ENCODE data around the gene NREP.

NREP gene

DNA sequence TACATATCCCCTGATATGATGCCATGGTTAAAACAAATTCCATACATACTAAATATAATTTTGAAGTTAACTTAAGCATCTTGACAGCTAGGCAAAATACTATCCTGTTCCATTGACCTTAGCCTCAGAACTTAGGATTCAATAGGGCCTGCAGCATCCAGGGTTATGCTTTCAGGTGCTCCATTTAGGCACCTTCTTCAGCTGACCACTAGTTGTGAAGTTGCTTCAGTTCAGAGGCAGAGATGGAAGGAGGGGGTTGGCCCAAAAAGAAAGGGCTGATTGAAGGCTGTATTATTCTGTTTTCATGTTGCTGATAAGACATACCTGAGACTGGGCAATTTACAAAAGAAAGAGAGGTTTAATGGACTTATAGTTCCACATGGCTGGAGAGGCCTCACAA, 7.0 kb upstream of the NREP start:
- DNase-seq: no peak

GRCh38 chr5:111762895-111763294, 5.9 kb upstream of the NREP start:
- DNase-seq: no peak

GRCh38 chr5:111758284-111758628, 1.3 kb upstream of the NREP start:
- DNase-seq: no peak

DNA sequence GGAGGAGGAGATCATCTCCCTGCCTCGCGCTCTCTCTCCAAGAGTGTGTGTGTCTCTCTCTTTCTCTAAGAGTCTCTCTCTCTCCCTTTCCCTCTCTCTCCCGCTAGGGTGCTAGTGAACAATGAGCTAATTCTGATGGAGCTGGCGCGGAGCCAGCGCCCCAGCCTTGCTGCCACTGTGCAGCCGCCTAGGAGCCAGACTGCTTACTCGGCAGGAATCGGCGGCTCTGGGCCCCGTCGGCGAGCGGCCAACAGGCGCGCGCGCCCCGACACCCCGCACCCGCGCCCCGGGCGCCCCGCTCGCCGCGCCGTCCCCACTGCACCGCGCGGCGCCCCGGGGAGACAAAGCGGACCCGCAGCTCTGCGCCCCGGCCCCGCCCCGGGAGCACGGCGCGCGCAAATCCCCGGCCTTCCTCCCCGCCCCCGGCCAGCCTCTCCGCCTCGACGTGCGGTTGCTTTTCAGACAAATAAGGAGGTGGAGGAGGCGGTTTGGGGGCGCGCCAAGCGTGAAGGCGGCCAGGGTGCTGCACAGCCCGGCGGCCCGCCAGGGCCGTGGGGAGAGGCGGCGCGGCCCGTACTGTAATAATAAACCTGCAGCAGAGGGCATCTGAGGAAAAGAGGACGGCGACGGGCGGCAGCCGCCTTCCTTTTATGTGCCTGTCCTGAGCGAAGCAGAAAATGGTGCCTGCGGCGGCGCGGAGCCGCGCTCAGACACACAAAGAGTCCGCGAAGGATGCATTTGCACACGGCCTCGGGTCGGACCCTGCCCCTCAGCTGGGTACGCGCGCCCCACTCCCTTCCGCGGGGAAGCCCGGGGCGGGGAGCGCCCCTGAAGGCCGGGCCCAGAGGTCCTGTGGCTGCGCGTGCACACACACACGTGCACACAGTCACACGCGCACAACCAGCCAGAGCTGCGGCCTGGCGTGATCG, 625 bp upstream of the NREP start:
- peak; percentile 96 for DNase-seq

- no peak for DNase-seq
These were observed 1.0 kb downstream of the NREP start for GRCh38 chr5:111755942-111756381.

DNA sequence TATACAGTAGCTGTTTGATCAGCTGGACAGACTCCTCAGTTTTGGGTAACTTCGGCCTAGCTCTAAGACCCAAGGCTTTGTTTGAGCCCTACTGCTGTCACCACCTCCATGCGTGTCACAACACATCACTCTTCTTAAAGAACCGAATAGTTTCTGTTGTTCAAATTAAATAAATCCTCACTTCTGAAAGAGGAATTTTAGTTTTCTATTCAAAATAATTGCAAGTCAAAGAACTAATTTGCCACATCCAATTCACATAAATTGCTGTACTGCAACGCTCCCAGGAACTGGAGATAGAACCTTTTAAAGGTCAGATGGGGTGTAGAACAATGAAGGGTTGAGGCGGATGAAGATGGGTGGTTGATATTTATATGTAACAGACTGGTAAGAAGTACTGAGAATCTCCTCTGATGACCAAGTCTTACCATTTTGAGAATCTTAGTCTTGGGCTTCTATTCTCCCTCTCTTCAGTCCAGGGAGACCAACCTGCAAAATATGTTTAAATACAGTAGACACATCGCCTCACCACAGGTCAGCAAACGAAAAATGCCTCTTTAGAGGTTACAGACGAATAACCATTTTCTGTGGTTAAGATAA, 1.6 kb downstream of the NREP start:
- DNase-seq: no peak

- DNase-seq: no peak
These were observed 3.0 kb downstream of the NREP start for GRCh38 chr5:111753884-111754589.

DNA sequence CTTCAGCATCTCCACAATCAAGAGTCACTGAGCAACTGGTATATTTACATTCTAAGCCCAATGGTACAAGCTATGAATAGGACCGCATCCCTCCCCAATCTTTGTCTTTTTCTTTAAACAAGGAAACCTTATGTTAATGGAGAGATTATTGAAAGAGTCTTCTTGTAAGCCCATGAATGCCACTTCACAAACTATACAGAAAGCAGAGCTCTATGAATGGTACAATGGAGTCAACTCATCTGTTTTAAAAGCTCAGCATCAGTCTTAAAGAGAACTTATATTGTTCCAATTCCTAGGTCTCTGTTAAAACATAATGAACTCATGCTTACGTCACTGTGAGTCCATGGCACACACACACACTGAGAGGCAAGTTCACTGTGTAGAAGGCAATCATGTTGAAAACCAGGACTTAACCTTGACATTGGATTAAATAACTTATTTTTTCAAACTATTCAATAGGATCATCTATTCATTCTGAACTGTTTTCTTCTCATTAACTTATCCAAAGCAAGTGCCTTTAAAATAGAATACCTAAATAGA, 4.5 kb downstream of the NREP start:
- no peak for DNase-seq

GRCh38 chr5:111749303-111750026, 7.5 kb downstream of the NREP start:
- DNase-seq: no peak

DNA sequence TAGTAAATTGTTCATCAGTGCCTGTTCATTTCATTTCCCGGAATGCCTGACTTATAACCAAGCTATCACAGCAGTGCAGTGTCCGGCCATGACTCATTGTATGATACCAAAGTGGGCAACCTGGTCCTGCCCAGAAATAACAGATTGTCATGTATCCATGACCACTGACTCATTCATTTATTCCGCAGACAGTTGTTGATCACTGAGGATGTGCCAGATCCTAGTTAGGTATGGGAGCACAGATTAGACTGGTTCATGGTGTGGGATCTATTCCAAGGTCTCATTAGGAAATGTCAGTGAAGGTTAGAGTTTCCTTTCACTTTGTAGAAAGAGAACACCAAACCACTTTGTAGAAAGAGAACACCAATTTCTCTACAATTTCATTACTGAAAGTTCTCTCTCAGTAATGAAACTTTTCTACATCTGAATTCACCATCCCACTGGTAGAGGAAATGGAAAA, 8.7 kb downstream of the NREP start:
- peak; percentile 42 for DNase-seq

GRCh38 chr5:111747337-111747736, 9.7 kb downstream of the NREP start:
- no peak for DNase-seq

DNA sequence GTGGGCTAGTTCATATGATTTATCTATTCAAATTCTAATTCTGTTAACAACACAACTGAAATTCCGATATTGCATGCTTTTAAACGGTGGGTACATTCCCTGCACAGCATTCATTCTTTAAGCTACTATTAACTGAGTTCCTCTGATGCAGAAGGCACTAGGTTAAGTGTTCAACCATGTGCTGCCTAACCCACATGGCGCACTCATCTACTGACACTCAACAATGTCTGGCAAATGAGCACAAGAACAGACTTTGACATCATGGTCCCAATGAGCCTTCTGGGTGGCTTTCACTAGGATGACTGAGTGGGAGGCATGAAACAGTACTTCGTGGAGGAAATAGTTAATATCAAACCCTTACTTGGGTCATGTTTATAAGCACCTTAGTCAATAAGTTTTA, 10.2 kb downstream of the NREP start:
- no peak for DNase-seq

- no peak for DNase-seq
These were observed 11.8 kb downstream of the NREP start for GRCh38 chr5:111745075-111745739.

GRCh38 chr5:111744455-111744854, 12.5 kb downstream of the NREP start:
- no peak for DNase-seq

- DNase-seq: no peak
These were observed 13.0 kb downstream of the NREP start for GRCh38 chr5:111743988-111744387.

DNA sequence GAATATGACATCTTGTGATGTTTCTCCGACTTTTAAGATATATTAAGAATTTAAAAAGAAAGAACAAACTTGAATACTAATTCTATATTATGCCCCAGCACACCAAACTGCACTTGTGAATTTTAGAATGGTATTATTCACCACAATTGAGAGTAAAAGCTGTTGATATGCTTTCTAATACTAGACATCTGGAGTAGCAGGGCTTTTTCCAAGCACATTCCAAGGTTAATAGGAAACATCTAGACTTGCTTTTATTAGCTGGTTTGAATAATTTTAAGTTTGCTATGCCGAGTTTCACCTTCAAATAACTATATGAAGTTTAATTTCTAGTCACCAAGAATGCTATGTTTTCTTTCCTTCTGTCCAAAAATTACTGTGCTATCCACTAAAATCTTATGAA, 13.5 kb downstream of the NREP start:
- no peak for DNase-seq

DNA sequence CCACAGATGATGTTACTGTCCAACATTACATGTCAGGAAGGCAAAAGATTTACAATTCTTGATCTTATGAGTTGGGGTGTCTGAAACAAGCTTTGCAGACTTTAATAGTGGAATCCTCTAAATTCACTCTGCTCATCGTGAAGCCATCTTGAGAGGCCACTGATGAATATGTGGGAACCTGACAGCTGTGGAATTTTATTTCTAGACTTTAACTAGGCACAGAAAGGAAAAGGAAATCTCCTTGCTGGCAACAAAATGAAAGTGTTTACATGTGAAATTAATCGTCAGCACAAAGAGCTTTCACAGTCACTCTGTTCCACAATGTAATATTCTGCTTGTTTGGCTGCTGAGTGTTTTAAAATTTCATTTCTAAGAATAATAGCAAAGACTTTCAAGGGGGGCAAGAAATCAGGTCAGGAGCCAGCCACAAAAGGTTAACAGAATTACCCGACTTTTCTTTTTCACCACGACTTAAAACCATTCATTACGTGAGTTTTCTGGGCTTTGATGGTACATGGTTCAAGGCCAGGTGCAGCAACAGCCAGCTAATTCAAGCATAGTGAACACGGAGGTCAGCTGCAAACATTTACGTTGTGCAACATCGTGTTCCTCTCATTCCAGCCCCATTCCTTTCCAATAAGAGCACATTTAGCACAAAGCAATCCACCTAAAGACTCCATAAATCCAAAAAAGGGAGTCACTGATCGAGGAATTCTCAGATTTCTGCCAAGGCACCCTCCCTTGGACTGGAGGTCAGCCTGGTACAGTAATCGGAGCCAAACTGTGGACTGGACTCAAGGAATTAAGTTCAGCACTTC, 14.6 kb downstream of the NREP start:
- no peak for DNase-seq

DNA sequence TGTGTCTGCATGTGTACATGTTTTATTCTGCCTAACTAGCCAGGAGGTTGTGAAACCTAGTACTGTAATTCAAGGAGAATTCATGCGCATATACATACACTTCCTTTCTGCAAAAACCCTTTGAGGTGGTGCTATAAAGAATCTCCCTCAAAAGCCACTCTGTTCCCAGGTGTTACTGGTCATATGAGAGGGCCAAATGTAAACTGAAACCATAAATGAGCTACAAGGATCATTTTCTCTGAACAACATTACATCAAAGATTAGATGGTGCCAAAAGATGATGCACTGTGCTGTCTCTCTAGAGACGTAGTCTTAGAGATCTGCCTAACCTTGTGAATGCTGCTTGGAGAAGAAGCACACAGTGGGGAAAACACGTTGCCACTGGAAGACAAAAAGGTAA, 15.7 kb downstream of the NREP start:
- no peak for DNase-seq

DNA sequence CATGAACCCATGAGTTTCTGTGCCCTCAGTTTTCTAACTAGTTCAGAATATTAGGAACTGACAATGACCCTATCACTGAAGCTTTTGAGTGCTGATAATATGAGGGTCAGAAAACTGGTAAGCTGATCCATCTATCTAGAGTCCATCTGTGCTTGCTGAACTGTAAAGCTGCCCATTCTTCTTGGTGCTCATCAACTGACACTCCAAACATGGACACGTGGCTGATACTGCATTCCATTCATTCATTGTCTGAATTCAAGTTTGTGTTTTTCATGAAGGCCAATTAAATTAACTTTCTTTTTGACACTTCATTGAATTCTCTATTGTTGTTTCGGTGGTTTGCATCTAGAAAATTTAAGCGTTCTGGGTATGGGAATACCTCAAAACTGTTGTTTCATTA, 17.6 kb downstream of the NREP start:
- DNase-seq: no peak

- DNase-seq: no peak
These were observed 18.9 kb downstream of the NREP start for GRCh38 chr5:111738118-111738517.

DNA sequence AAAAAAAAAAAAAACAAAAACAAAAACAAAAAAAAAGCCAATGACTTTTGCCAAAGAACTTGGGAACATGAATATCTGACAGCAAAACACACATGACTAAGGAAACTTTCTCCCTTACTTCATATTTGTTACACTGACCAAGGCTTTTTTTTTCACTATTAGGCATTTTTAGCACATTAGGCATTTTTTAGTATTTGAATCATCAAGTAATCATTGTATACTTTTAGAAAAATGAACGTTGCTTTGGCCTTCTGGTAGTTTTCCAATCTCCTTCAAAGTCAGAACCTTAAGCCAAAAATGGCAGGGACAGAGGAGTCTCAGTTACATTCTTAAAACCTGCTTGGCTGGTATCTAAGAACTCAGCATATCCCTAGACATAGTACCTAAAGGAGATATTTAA, 19.3 kb downstream of the NREP start:
- no peak for DNase-seq

All from GOT3 (cell line).